MM.1S (cell line): ENCODE data around the gene SUCO.

Source experiments
- EZH2 ChIP-seq: fragments of 300-600 bp; sonication (generic); optimal IDR thresholded peaks from 2 replicates; pipeline ENCODE3; 2017; ENCODE audit warnings: low read depth, mild to moderate bottlenecking, antibody characterized with exemption, low read length, mixed read lengths
- EZH2phosphoT487 ChIP-seq: fragments of 300-600 bp; sonication (generic); IDR thresholded peaks from 2 replicates; pipeline ENCODE4 v1.6.1; 2018; ENCODE audit warnings: antibody characterized with exemption, low read length
- TF ChIP-seq, protein P1 (sequence below): fragments of 300-600 bp; sonication (generic); IDR thresholded peaks from 2 replicates; pipeline ENCODE4 v1.5.1; 2016; ENCODE audit warnings: antibody characterized with exemption, low read length, mixed read lengths

DNA sequence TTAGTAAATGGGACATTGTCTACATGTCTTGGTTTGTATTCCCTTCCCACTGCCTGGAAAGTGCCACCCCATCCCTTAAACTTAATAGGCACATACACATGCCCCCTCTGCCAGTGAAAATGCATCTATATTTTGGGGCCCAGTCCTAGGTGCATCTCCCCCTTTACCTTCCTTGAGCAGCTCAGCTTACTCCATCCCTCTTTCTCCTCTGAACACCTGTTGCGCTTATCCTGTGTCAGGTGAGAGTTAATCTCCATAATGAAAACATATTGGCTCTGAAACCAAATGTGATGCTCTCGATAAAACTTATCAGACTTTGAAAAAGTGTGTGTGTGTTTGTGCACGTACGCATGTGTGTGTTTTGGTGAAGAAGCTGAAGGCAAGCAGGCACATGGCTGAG lies 15.4 kb upstream of the SUCO start:
- TF ChIP-seq, protein P1, sequence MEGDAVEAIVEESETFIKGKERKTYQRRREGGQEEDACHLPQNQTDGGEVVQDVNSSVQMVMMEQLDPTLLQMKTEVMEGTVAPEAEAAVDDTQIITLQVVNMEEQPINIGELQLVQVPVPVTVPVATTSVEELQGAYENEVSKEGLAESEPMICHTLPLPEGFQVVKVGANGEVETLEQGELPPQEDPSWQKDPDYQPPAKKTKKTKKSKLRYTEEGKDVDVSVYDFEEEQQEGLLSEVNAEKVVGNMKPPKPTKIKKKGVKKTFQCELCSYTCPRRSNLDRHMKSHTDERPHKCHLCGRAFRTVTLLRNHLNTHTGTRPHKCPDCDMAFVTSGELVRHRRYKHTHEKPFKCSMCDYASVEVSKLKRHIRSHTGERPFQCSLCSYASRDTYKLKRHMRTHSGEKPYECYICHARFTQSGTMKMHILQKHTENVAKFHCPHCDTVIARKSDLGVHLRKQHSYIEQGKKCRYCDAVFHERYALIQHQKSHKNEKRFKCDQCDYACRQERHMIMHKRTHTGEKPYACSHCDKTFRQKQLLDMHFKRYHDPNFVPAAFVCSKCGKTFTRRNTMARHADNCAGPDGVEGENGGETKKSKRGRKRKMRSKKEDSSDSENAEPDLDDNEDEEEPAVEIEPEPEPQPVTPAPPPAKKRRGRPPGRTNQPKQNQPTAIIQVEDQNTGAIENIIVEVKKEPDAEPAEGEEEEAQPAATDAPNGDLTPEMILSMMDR, result no peak
- TF ChIP-seq EZH2phosphoT487 (no peak), EZH2 (no peak)
